HFFc6 (cell line): Measurements from ENCODE around the gene PI4K2B. TPM values are rescaled to one million over a fixed set of nuclear protein-coding genes. Genes with fewer than 3 reads are reported as not detected.

Experiments
- DNase-seq: peaks from one replicate; pipeline ENCODE4 v3.0.0-alpha.2; 2018
- H3K27ac Mint-ChIP-seq: 2 replicates; pipeline ENCODE4 v1.8.0; 2020; ENCODE audit warnings: mild to moderate bottlenecking, mixed read lengths
- H3K27me3 Mint-ChIP-seq: 2 replicates; pipeline ENCODE4 v1.8.0; 2021; ENCODE audit warnings: mild to moderate bottlenecking, moderate library complexity, mixed read lengths; ENCODE audit not compliant: insufficient read depth
- H3K36me3 Mint-ChIP-seq: 2 replicates; pipeline ENCODE4 v1.8.0; 2021; ENCODE audit warnings: low read depth, mixed read lengths
- H3K4me1 Mint-ChIP-seq: 2 replicates; pipeline ENCODE4 v1.8.0; 2020; ENCODE audit warnings: low read depth, mixed read lengths
- H3K4me3 Mint-ChIP-seq: 2 replicates; pipeline ENCODE4 v1.8.0; 2020; ENCODE audit warnings: mild to moderate bottlenecking, moderate library complexity, mixed read lengths
- H3K9me3 Mint-ChIP-seq: 2 replicates; pipeline ENCODE4 v1.8.0; 2020; ENCODE audit warnings: mild to moderate bottlenecking, mixed read lengths
- CTCF ChIP-seq: fragments of 200-600 bp; sonication (generic); IDR thresholded peaks from 2 replicates; pipeline ENCODE4 v1.5.0; 2021; ENCODE audit warnings: antibody characterized with exemption, mild to moderate bottlenecking
- total RNA-seq, 6 experiments: library from RNA; stranded (reverse); fragmentation: NEBNext Ultra II Directional; extraction: Animal tissue kit (Norgen Biotek cat#: 25700); gene quantifications; 2 replicates in 1 of 6; 3 replicates in 5 of 6; pipeline ENCODE4 v1.2.3, GENCODE V29; 2021

The PI4K2B gene
- total RNA-seq, 6 experiments from 2014 or later = 28.3 to 33.8 (median 30.5) TPM

- no peak for DNase-seq
- Mint-ChIP-seq H3K36me3 (no peaks in the 10 kb centered on the region), H3K9me3 (no peaks in the 10 kb centered on the region), H3K4me3 (no peak overlapping the region), H3K27ac (no peak overlapping the region), H3K27me3 (peaks cover 11% of the 10 kb centered on the region), H3K4me1 (peaks cover 2% of the 10 kb centered on the region; the same call in 1 of the 2 replicates)
- TF ChIP-seq CTCF = no peak
Observed at GRCh38 chr4:25302626-25303025, 68.8 kb downstream of the PI4K2B start.

- no peak for DNase-seq
- Mint-ChIP-seq H3K9me3 (no peaks in the 10 kb centered on the region), H3K27ac (no peak overlapping the region), H3K36me3 (no peaks in the 10 kb centered on the region), H3K4me3 (no peak overlapping the region), H3K4me1 (peaks cover 11% of the 10 kb centered on the region), H3K27me3 (peaks cover 16% of the 10 kb centered on the region)
- no peak for TF ChIP-seq CTCF
Observed at GRCh38 chr4:25303578-25303977, 69.7 kb downstream of the PI4K2B start.

- Mint-ChIP-seq H3K9me3 (no peaks in the 10 kb centered on the region), H3K27ac (no peak overlapping the region), H3K36me3 (no peaks in the 10 kb centered on the region), H3K4me1 (peaks cover 37% of the 10 kb centered on the region), H3K4me3 (no peak overlapping the region), H3K27me3 (peaks cover 14% of the 10 kb centered on the region)
- no peak for DNase-seq
- no peak for TF ChIP-seq CTCF
Observed at GRCh38 chr4:25306518-25307057, 72.8 kb downstream of the PI4K2B start.

- H3K4me1 Mint-ChIP-seq = peaks cover 37% of the 10 kb centered on the region
- TF ChIP-seq CTCF = no peak
- no peak for DNase-seq
- no peak overlapping the region for H3K4me3 Mint-ChIP-seq
- H3K9me3 Mint-ChIP-seq = no peaks in the 10 kb centered on the region
- H3K27ac Mint-ChIP-seq = no peak overlapping the region
- peaks cover 14% of the 10 kb centered on the region for H3K27me3 Mint-ChIP-seq
- no peaks in the 10 kb centered on the region for H3K36me3 Mint-ChIP-seq
Observed at GRCh38 chr4:25307596-25307995, 73.8 kb downstream of the PI4K2B start.

- DNase-seq = no peak
- no peak for TF ChIP-seq CTCF
- Mint-ChIP-seq H3K27ac (peak overlapping the region; percentile 11; the same call in 1 of the 2 replicates), H3K4me3 (no peak overlapping the region), H3K9me3 (no peaks in the 10 kb centered on the region), H3K36me3 (no peaks in the 10 kb centered on the region), H3K27me3 (peaks cover 14% of the 10 kb centered on the region), H3K4me1 (peaks cover 39% of the 10 kb centered on the region)
Observed at GRCh38 chr4:25308306-25308705, 74.5 kb downstream of the PI4K2B start.
